Stimulated activated naive CD8-positive, alpha-beta T cell treated with anti-CD3 and anti-CD28 coated beads, Interleukin-15, amount 100 ng/mL, for 72 hours (primary cell): Measurements from ENCODE around the gene LRRC8D.
A peak's percentile ranks its signal among the peaks of the same experiment; 100 is the strongest.

Source experiments
- ATAC-seq: fragments of 150-1000 bp; cut with Tn5 transposase; 2 replicates; pipeline ENCODE4 v1.10.0; 2021; ENCODE audit warnings: mild to moderate bottlenecking, moderate library complexity
- DNase-seq, 2 donors: peaks; one replicate each; pipeline ENCODE4 v3.0.0; 2021 to 2022
- H3K27ac Mint-ChIP-seq, 2 donors: one replicate each; pipeline ENCODE4 v1.8.0; 2022; ENCODE audit warnings: mild to moderate bottlenecking in 2 of 2, mixed read lengths in 2 of 2, moderate library complexity in 2 of 2
- H3K27me3 Mint-ChIP-seq: one replicate; pipeline ENCODE4 v1.8.0; 2022; ENCODE audit warnings: mixed read lengths
- H3K4me1 Mint-ChIP-seq: one replicate; pipeline ENCODE4 v1.8.0; 2022; ENCODE audit warnings: mild to moderate bottlenecking, mixed read lengths
- H3K4me3 Mint-ChIP-seq, 2 donors: one replicate each; pipeline ENCODE4 v1.8.0; 2022; ENCODE audit warnings: mild to moderate bottlenecking in 2 of 2, mixed read lengths in 2 of 2, moderate library complexity in 1 of 2
- H3K9me3 Mint-ChIP-seq, 2 donors: one replicate each; pipeline ENCODE4 v1.8.0; 2022; ENCODE audit warnings: mixed read lengths in 2 of 2

The LRRC8D gene

GRCh38 chr1:89938171-89939055 is 117.6 kb downstream of the LRRC8D start:
- Mint-ChIP-seq H3K27me3 (no peaks in the 10 kb centered on the region), H3K4me1 (no peaks in the 10 kb centered on the region), H3K4me3 (no peak overlapping the region), H3K9me3 (no peaks in the 10 kb centered on the region), H3K27ac (no peak overlapping the region)
- ATAC-seq, result no peak
- no peak for DNase-seq

- no peak for ATAC-seq
- H3K27ac Mint-ChIP-seq, result no peak overlapping the region
- H3K4me1 Mint-ChIP-seq, result no peaks in the 10 kb centered on the region
- H3K4me3 Mint-ChIP-seq, result no peak overlapping the region
- no peaks in the 10 kb centered on the region for H3K27me3 Mint-ChIP-seq
- no peak for DNase-seq
- no peaks in the 10 kb centered on the region for H3K9me3 Mint-ChIP-seq
Measured at GRCh38 chr1:89939059-89939570, 118.3 kb downstream of the LRRC8D start.

GRCh38 chr1:89939693-89940438 is 119.0 kb downstream of the LRRC8D start:
- ATAC-seq, result no peak
- no peak overlapping the region for H3K27ac Mint-ChIP-seq
- no peaks in the 10 kb centered on the region for H3K9me3 Mint-ChIP-seq
- no peaks in the 10 kb centered on the region for H3K27me3 Mint-ChIP-seq
- no peak for DNase-seq
- H3K4me1 Mint-ChIP-seq, result no peaks in the 10 kb centered on the region
- no peak overlapping the region for H3K4me3 Mint-ChIP-seq

- no peak overlapping the region for H3K4me3 Mint-ChIP-seq
- H3K9me3 Mint-ChIP-seq, result no peaks in the 10 kb centered on the region
- peak; percentile 60 for ATAC-seq
- peak in 1 of 2 donors; percentile 11 for DNase-seq
- no peak overlapping the region for H3K27ac Mint-ChIP-seq
- no peaks in the 10 kb centered on the region for H3K4me1 Mint-ChIP-seq
- no peaks in the 10 kb centered on the region for H3K27me3 Mint-ChIP-seq
Measured at GRCh38 chr1:89941110-89941766, 120.4 kb downstream of the LRRC8D start.

GRCh38 chr1:89942014-89942413 is 121.2 kb downstream of the LRRC8D start:
- no peak overlapping the region for H3K4me3 Mint-ChIP-seq
- H3K4me1 Mint-ChIP-seq, result no peaks in the 10 kb centered on the region
- DNase-seq, result no peak
- H3K9me3 Mint-ChIP-seq, result no peaks in the 10 kb centered on the region
- no peak overlapping the region for H3K27ac Mint-ChIP-seq
- no peaks in the 10 kb centered on the region for H3K27me3 Mint-ChIP-seq
- ATAC-seq, result no peak

GRCh38 chr1:89942825-89943658 is 122.2 kb downstream of the LRRC8D start:
- H3K9me3 Mint-ChIP-seq, result no peaks in the 10 kb centered on the region
- no peak for ATAC-seq
- DNase-seq, result no peak
- no peaks in the 10 kb centered on the region for H3K27me3 Mint-ChIP-seq
- no peak overlapping the region for H3K4me3 Mint-ChIP-seq
- no peak overlapping the region for H3K27ac Mint-ChIP-seq
- H3K4me1 Mint-ChIP-seq, result no peaks in the 10 kb centered on the region

GRCh38 chr1:89943846-89944781 is 123.3 kb downstream of the LRRC8D start:
- no peak overlapping the region for H3K4me3 Mint-ChIP-seq
- no peaks in the 10 kb centered on the region for H3K27me3 Mint-ChIP-seq
- DNase-seq (no peak), ATAC-seq (no peak)
- H3K27ac Mint-ChIP-seq, result peak overlapping the region in 1 of 2 donors; percentile 27
- no peaks in the 10 kb centered on the region for H3K9me3 Mint-ChIP-seq
- H3K4me1 Mint-ChIP-seq, result no peaks in the 10 kb centered on the region

- no peaks in the 10 kb centered on the region for H3K4me1 Mint-ChIP-seq
- DNase-seq (no peak), ATAC-seq (peak; percentile 81)
- no peaks in the 10 kb centered on the region for H3K27me3 Mint-ChIP-seq
- H3K4me3 Mint-ChIP-seq, result no peak overlapping the region
- H3K27ac Mint-ChIP-seq, result no peak overlapping the region
- H3K9me3 Mint-ChIP-seq, result no peaks in the 10 kb centered on the region
Measured at GRCh38 chr1:89945852-89946476, 125.1 kb downstream of the LRRC8D start.

GRCh38 chr1:89946532-89946931 is 125.7 kb downstream of the LRRC8D start:
- H3K9me3 Mint-ChIP-seq, result no peaks in the 10 kb centered on the region
- H3K4me1 Mint-ChIP-seq, result no peaks in the 10 kb centered on the region
- DNase-seq, result no peak
- H3K27me3 Mint-ChIP-seq, result no peaks in the 10 kb centered on the region
- no peak for ATAC-seq
- H3K4me3 Mint-ChIP-seq, result no peak overlapping the region
- no peak overlapping the region for H3K27ac Mint-ChIP-seq

GRCh38 chr1:89948722-89949345 is 128.0 kb downstream of the LRRC8D start:
- Mint-ChIP-seq H3K4me3 (no peak overlapping the region), H3K27ac (no peak overlapping the region), H3K4me1 (peaks cover 7% of the 10 kb centered on the region), H3K27me3 (no peaks in the 10 kb centered on the region), H3K9me3 (no peaks in the 10 kb centered on the region)
- DNase-seq (no peak), ATAC-seq (no peak)

GRCh38 chr1:89949991-89950624 is 129.3 kb downstream of the LRRC8D start:
- Mint-ChIP-seq H3K4me3 (no peak overlapping the region), H3K27me3 (no peaks in the 10 kb centered on the region), H3K9me3 (no peaks in the 10 kb centered on the region), H3K27ac (no peak overlapping the region), H3K4me1 (peaks cover 7% of the 10 kb centered on the region)
- ATAC-seq (no peak), DNase-seq (no peak)

GRCh38 chr1:89950703-89951102 is 129.9 kb downstream of the LRRC8D start:
- Mint-ChIP-seq H3K27ac (no peak overlapping the region), H3K4me3 (no peak overlapping the region), H3K4me1 (peaks cover 7% of the 10 kb centered on the region), H3K9me3 (no peaks in the 10 kb centered on the region), H3K27me3 (no peaks in the 10 kb centered on the region)
- DNase-seq (no peak), ATAC-seq (no peak)
